Thoracic aorta (tissue), 2 donors: ENCODE results near the gene AGTPBP1. TPM values are rescaled to one million over a fixed set of nuclear protein-coding genes. Genes with fewer than 3 reads are reported as not detected.

ENCODE experiments used
- ATAC-seq: fragments of 150-250 bp; one replicate; pipeline ENCODE4 v1.8.0; 2017; ENCODE audit warnings: low read depth; ENCODE audit not compliant: insufficient number of reproducible peaks, low FRiP score
- DNase-seq: peaks from one replicate; pipeline ENCODE4 v3.0.0-alpha.2; 2020; ENCODE audit warnings: low spot score
- H3K27ac ChIP-seq, 2 donors: fragments of 200-600 bp; sonication (generic); 1 replicate in 1 of 2; 2 replicates in 1 of 2; pipeline ENCODE4 v1.5.1; 2016; ENCODE audit warnings: mild to moderate bottlenecking in 2 of 2, moderate library complexity in 2 of 2
- H3K27me3 ChIP-seq: fragments of 200-600 bp; sonication (generic); replicated peaks from 2 replicates; pipeline ENCODE4 v1.6.0; 2016; ENCODE audit warnings: mild to moderate bottlenecking; ENCODE audit not compliant: insufficient read depth
- H3K36me3 ChIP-seq: fragments of 200-600 bp; sonication (generic); one replicate; pipeline ENCODE4 v1.5.1; 2016
- H3K4me1 ChIP-seq, 2 donors: fragments of 200-600 bp; sonication (generic); 1 replicate in 1 of 2; 2 replicates in 1 of 2; pipeline versions ENCODE4 v1.5.1 to v1.6.0; 2016; ENCODE audit warnings: low read depth in 2 of 2, mild to moderate bottlenecking in 1 of 2; ENCODE audit not compliant: control insufficient read depth in 1 of 2
- H3K4me3 ChIP-seq: fragments of 200-600 bp; sonication (generic); 2 replicates; pipeline ENCODE4 v1.5.1; 2016; ENCODE audit warnings: mild to moderate bottlenecking
- H3K9me3 ChIP-seq: fragments of 200-600 bp; sonication (generic); 2 replicates; pipeline ENCODE4 v1.5.1; 2016
- total RNA-seq, 2 donors: library from RNA; depleted of rRNA; stranded (reverse); fragments of >200 nt; gene quantifications; one replicate each; pipeline versions ENCODE4 v1.1.0 to v1.2.3, GENCODE V29; 2016
- TF ChIP-seq, protein P1 (sequence below): fragments of 200-600 bp; sonication (generic); IDR thresholded peaks from one replicate; pipeline ENCODE4 v1.5.1; 2019; ENCODE audit warnings: antibody characterized with exemption

Gene AGTPBP1
- total RNA-seq, 2 donors from 2014 or later: 35.0 to 38.3 TPM

DNA sequence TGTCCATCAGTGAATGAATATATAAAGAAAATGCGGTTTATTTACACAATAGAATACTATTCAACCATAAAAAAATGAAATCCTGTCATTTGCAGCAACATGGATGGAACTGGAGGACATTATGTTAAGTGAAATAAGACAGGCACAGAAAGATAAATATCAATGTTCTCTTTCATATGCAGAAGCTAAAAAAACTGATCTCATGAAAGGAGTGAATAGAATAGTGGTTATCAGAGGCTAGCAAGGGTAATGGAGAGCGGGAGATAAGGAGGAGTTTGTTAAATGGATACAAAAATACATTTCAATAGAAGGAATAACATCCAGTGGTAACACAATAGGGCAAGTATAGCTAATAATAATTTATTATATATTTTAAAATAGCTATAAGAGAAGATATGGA lies 65.0 kb downstream of the AGTPBP1 start:
- ATAC-seq (no peak), DNase-seq (no peak)
- no peaks in the 10 kb centered on the region for H3K4me1 ChIP-seq
- H3K4me3 ChIP-seq: no peak overlapping the region
- H3K9me3 ChIP-seq: no peaks in the 10 kb centered on the region
- no peak overlapping the region for H3K27ac ChIP-seq
- TF ChIP-seq, protein P1, sequence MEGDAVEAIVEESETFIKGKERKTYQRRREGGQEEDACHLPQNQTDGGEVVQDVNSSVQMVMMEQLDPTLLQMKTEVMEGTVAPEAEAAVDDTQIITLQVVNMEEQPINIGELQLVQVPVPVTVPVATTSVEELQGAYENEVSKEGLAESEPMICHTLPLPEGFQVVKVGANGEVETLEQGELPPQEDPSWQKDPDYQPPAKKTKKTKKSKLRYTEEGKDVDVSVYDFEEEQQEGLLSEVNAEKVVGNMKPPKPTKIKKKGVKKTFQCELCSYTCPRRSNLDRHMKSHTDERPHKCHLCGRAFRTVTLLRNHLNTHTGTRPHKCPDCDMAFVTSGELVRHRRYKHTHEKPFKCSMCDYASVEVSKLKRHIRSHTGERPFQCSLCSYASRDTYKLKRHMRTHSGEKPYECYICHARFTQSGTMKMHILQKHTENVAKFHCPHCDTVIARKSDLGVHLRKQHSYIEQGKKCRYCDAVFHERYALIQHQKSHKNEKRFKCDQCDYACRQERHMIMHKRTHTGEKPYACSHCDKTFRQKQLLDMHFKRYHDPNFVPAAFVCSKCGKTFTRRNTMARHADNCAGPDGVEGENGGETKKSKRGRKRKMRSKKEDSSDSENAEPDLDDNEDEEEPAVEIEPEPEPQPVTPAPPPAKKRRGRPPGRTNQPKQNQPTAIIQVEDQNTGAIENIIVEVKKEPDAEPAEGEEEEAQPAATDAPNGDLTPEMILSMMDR: no peak
- H3K27me3 ChIP-seq: no peaks in the 10 kb centered on the region
- H3K36me3 ChIP-seq: peaks cover under 1% of the 10 kb centered on the region

DNA sequence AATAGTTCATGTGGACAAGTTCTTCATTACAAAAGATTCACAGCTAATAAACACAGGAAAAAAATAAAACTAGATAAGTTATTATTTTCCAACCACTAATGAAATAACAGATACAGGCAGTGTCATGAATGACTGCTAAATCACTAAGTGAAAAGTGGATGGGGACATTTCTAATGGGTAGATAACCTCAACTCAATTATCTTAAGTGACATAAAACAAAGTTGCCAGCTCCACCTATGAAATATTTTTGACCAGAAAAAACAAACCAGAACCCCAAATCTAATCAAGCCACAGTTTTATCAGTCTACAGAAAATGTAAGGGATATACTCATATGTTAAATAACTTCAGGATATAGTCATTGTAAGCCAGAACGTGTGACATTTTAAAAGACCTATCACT lies 74.4 kb downstream of the AGTPBP1 start:
- no peak for ATAC-seq
- TF ChIP-seq, protein P1: no peak

DNA sequence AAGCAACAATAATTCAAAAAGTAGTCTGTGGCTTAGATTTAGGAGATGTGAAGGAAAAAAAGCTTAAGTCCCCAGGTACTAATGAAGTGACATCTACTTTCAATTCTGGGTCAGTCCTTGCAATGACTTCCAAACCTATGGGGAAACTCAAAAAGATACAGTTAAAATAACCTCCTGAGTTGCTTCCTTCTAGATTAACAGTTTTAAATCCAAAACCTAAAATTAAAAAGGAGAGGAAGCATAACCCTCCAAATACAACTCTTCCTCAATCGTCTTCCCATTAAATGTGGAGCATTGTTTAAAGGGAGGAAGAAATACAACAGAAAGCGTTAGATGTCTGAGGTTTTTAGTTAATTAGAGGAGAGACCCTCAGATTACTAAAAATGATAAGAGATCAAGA lies 75.7 kb downstream of the AGTPBP1 start:
- no peaks in the 10 kb centered on the region for H3K36me3 ChIP-seq
- H3K27ac ChIP-seq: no peak overlapping the region
- TF ChIP-seq, protein P1: no peak
- no peaks in the 10 kb centered on the region for H3K4me1 ChIP-seq
- no peaks in the 10 kb centered on the region for H3K9me3 ChIP-seq
- no peaks in the 10 kb centered on the region for H3K27me3 ChIP-seq
- no peak for DNase-seq
- H3K4me3 ChIP-seq: no peak overlapping the region
- ATAC-seq: no peak

More for the DNA sequence above, 74.4 kb downstream of the AGTPBP1 start:
- H3K27me3 ChIP-seq: no peaks in the 10 kb centered on the region
- H3K4me1 ChIP-seq: no peaks in the 10 kb centered on the region
- H3K36me3 ChIP-seq: peaks cover 3% of the 10 kb centered on the region
- DNase-seq: no peak
- no peak overlapping the region for H3K27ac ChIP-seq
- H3K9me3 ChIP-seq: no peaks in the 10 kb centered on the region
- no peak overlapping the region for H3K4me3 ChIP-seq

DNA sequence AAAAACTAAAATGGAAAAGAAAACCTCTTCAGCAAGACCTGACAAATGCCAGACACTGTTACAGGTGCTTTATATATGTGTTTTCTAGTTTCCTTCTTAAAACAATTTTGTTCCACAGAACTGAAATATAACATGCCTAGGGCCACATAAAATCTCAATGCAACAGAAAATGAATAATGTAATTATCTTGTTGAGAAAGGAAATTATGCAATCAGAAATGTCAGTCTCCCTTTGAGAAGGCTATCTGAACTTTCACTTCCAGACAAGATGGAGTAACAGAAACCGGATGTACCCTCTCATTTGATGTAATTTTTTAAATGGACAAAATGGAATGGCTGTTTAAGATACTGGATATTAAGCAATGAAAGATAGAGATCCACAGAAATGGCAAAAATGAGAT lies 79.2 kb downstream of the AGTPBP1 start:
- H3K27ac ChIP-seq: no peak overlapping the region
- TF ChIP-seq, protein P1: no peak
- H3K9me3 ChIP-seq: no peaks in the 10 kb centered on the region
- no peak overlapping the region for H3K4me3 ChIP-seq
- DNase-seq: no peak
- no peaks in the 10 kb centered on the region for H3K4me1 ChIP-seq
- ATAC-seq: no peak
- H3K27me3 ChIP-seq: no peaks in the 10 kb centered on the region
- no peaks in the 10 kb centered on the region for H3K36me3 ChIP-seq

DNA sequence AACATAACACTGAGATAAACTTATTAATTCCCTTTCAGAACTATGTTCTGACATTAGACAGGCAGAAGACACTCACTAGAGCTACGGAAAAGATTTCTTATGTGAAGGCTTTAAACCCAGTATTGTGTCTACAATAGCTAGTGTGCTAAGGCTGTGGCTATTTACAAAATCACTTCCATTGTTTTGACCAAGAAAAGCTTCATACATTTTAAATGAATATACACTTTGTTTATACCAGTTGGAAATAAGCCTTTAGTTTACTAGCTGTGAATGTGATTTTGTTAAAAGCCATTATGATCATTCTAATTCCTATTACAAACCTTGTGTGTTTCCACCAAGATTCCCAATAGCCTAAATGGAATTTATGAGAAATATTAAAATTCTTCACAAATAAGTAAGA lies 83.0 kb downstream of the AGTPBP1 start:
- Histone ChIP-seq H3K9me3 (no peaks in the 10 kb centered on the region), H3K27me3 (no peaks in the 10 kb centered on the region), H3K36me3 (no peaks in the 10 kb centered on the region), H3K4me3 (no peak overlapping the region), H3K27ac (no peak overlapping the region), H3K4me1 (no peaks in the 10 kb centered on the region)
- DNase-seq: no peak
- no peak for ATAC-seq
- TF ChIP-seq, protein P1: no peak
